Measurements from ENCODE around the gene ALDH18A1.
"Not testable (repeated sequence)": the region's sequence is repeated elsewhere in the genome, so short reads cannot be mapped to it uniquely, and the experiment has no call there.

Gene ALDH18A1

GRCh38 chr10:95656291-95657164, at the start of gene ALDH18A1:
TSS of gene ALDH18A1 (minus strand) at chr10:95656711. CDS start at chr10:95653377, 3,334 bp downstream.
- DNase-seq, result peak; percentile 25 to 91 (median 78)

DNA sequence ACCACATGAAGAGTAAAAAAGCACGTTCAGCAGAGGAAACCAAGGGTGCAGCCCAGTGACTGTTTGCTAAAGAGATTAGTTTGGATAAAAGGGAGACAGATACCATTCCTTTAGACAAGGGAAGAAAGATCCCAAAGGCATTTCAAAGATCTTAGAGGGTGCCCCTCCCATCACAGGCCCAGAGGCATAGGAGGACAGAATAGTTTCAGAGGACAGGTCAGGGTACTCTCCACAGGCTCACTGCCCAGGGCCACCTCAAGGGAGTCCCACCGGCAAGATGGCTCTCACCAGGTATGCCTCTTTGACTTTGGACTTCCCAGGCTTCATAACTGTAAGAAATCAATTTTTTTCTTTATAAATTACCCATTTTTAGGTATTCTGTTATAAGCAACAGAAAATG, 41.9 kb upstream of the ALDH18A1 start:
- no peak for DNase-seq

DNA sequence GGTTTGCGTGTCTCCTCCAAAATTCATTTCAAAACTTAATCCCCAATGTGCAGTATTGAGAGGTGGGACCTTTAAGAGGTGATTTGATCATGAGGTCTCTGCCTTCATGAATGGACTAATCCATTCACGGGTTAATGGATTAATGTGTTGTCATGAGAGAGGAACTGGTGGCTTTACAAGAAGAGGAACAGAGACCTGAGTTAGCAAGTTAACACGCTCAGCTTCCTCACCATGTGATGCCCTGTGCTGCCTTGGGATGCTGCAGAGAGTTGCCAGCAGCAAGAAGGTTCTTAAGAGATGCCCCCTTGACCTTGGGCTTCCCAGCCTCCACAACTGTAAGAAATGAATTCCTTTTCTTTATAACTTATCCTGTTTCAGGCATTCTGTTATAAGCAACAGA, 40.9 kb upstream of the ALDH18A1 start:
- DNase-seq, result peak in 13 of 56 donors; percentile 2 to 55 (median 8)

GRCh38 chr10:95694665-95695064, 38.2 kb upstream of the ALDH18A1 start:
- peak in 1 of 56 donors; percentile 11 for DNase-seq

GRCh38 chr10:95693668-95694534, 37.4 kb upstream of the ALDH18A1 start, which contains the start of gene TCTN3:
TSS of gene TCTN3 (minus strand) at chr10:95693927. CDS start at chr10:95693899, 28 bp downstream.
- DNase-seq, result peak; percentile 71 to 100 (median 96)

DNA sequence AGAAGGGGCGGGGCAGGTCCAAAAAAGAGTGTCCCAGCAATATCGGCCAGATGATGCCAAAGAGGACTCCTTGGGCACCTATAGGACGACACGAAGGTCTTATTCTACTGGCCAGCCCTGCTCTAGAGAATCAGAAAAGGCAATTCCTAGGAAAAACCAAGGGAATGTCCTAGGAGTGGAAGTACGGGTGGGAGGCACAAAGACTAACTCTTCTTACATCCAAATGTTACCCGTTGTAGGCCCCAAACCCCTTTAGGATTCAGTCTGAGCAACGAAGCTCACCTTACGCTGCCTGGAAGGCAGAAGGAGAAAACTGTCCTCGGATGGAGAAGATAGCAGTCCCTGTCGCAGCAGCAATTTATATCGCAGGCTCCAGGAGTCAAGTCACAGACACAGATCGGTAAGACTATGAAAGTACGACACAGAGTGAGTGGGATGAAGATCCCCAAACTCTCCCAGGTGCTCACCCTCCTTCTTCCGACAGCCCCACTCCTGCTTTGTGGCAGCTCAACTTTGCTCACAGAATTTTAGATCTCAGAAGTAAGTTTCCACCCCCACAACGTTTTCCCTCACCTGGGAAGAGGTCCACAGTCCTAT, 36.7 kb upstream of the ALDH18A1 start:
- no peak for DNase-seq

DNA sequence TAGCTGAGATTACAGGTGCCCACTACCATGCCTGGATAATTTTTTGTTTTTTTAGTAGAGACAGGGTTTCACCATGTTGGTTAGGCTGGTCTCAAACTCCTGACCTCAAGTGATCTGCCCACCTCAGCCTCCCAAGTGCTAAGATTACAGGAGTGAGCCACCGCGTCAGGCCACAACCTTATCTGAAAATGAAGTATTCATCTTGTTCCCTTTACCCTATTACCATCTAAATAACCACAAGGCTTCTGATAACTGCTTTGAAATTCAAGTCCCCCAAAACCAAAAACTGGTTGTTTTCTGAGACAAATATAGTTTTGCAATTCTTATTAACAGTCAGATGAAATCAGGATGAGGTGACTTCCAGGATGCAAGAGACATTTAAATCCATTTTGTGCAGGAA, 34.8 kb upstream of the ALDH18A1 start:
- DNase-seq, result no peak

- no peak for DNase-seq
Measured at GRCh38 chr10:95688648-95689047, 32.1 kb upstream of the ALDH18A1 start.

DNA sequence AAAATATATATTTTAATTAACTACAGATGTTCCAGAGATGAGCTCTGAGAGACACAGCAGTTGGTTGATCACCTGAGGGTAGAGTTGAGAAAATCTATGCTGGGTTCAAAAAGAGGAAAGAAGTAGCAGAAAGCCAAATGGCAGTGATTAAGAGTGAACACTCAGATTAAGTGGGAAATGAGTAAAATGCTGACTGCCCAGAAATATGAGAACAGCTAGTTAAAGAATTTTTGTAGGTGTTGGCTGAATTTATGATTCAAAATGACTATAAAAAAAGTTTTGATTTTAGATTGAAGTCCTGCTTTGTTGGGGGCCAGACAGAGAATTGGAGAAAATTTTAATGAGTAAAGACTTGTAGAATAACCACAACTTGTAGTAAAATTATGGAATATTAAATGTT, 27.5 kb upstream of the ALDH18A1 start:
- no peak for DNase-seq

DNA sequence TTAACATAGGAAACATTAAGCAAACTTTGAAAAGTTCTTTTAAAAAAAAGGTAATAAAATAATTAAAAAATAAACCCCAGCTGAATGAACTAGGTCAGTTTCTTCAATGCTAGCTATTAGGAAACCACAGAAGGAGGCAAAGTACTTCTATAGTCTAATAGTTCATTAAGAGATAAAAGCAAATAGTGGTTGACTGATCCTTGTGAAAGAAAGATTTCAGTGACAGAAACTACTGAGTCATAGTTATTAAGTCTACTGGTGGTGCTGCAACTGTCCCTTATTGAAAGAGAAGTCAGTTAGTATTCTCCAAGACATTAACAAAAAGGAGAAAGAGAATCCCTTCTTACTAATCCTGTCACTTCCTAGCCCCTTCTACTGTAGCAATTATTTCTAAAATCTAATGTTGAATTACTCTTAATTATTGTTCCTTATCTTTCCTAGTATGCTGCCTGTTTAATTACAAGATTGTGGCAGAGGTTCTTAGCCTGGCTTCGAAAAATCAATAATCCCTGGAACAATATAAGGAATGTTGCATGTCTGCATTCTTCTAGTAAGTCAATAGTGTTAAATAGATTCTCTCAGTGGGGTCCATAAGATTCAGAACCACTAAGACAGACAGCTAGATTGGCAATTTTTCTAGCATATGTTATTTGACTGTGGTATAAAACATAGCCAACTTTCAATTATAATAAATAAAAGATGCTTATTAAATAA, 19.0 kb upstream of the ALDH18A1 start:
- no peak for DNase-seq

DNA sequence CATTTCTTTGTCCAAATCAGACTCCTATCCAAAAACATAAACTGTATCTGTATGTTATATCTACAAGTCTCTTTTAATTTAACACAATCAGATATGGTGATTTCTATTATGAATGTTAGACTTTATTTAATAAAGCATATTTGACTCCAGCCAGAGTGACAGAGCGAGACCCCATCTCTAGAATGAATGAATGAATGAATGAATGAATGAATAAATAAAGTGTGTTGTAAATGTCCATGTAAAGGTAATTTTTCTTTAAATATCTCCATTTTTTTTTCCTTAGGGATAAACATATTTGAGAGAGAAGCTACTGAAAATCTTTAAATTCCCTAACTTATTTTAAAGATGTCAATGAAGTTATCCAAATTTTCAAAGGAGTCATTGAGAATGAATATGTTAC, 18.1 kb upstream of the ALDH18A1 start:
- no peak for DNase-seq

GRCh38 chr10:95672641-95673040, 16.1 kb upstream of the ALDH18A1 start:
- not testable (repeated sequence) for DNase-seq

- no peak for DNase-seq
Measured at GRCh38 chr10:95664543-95664942, 8.0 kb upstream of the ALDH18A1 start.

DNA sequence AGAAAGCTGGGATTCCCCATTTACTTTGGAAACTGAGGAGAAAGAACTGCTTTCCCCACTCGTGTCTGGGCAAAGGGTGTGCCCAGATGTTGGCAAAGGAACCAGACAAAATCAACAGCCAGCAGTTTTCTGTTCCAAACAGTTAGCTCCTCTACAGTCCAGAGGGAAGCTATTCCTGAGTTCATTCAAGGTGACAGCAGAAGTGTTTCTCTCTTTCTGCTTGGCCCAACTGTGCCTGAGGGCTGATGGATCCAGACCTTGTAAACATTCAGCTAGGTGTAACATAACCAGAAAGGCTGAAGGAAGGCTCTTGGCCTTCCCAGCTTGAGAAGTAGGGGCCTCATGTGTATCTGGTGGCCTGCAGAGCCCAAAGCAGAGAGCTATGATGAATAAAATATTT, 7.0 kb upstream of the ALDH18A1 start:
- no peak for DNase-seq

DNA sequence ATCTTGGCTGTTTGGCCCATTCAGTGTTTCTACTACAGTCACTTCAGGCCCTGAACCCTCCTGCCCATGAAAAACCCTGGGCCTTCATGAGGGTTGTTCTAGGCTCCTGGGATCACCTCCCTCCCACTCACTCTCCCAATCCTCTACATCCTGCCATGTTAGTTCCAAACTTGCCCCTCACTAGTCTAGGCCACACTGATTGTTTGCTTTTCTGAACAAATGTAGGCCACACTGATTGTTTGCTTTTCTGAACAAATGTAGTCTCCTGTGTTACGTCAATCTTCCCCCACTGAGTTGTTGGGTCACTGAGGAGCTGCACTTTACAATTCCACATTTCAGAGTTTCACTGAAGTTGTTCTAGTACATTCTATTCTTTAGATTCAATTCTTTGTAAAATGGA, 5.3 kb upstream of the ALDH18A1 start:
- no peak for DNase-seq

DNA sequence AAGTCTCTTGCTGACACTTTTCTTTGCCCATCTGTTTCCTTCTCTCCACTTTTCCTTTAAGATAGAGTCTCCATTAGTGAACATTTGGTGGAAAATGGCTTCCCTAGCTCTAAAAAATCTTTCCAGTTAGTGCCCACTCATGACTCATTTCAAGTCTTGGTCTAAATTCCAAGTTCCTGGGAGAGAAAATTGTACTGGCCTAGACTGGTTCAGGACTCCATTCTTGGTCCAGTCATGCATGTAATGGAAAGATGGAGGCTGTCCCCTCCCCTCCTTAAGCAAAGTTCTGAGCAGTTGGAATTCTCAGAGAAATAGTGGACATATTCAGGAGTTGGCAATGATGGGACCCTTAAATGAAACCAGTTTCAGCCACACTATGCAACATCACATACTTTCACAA, 3.8 kb upstream of the ALDH18A1 start:
- no peak for DNase-seq

- DNase-seq, result no peak
Measured at GRCh38 chr10:95657250-95657649, 739 bp upstream of the ALDH18A1 start.

DNA sequence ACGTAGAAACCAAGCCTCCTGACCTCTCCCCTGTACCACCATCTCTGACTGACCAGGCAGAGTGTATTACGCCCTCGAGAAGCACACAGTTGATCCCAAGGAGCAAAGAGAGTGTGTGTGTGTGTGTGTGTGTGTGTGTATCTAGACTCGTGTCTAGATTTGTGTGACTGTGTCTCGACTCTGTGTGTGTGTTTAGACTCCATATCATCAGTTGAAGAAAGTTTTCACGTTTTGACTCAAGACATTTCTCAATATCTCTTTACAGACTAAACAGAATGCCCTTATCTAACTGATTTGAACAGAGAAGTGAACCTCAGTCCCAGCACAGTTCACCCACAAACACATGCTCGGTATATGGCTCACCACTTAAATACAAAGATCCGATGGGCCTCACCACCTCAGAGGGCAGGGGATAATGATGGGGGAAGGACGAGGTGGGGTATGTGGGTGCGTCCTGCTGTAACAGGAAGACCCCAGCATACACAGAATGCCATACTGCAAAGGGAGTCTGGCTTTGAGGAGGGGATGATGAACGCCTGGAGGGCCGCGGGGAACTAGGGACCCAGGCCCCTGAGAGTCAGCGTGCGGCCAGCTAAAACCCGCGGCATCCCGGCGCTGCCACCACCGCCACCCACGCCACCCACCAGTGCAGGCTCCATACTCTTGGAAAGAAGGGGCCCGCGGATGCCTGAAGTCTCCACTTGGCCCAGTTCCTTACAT, 780 bp downstream of the ALDH18A1 start:
- peak in 4 of 56 donors; percentile 3 to 39 (median 25) for DNase-seq

DNA sequence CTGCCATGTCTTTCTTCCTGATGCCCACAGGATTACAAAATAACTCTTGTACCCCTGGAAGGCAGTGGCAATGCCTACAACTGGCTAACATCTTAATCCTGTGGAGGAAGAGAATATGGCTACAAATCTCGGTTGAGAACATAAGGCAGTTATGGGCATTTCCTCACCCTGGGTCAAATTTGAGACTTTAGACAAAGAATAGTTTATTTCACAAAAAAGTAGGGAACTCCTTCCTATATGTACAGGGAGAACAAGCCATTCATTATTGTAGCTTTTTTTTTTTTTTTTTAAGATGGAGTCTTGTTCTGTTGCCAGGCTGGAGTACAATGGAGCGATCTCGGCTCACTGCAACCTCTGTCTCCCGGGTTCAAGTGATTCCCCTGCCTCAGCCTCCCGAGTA, 2.6 kb downstream of the ALDH18A1 start:
- DNase-seq, result no peak

DNA sequence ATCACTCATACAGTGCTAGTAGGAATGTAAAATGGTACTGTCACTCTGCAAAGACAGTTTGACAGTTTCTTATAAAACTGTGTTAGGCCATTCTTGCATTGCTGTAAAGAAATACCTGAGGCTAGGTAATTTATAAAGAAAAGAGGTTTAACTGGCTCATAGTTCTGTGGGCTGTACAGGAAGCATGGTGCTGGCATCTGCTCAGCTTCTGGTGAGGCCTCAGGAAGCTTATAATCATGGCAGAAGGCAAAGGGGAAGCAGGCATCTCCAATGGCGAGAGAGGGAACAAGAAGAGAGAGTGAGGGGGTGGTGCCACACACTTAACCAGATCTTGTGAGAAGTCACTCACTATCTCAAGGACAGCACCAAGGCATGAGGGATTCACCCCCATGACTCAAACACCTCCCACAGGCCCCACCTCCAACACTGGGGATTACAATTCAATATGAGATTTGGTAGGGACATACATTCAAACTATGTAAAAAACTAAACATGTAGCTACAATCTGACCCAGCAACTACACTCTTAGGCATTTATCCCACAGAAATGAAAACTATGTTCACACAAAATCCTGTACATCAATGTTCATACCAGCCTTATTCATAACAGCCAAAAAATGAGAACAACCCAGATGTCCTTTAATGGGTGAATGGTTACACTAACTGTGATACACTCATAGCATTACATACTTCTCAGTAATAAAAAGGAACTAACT, 5.0 kb downstream of the ALDH18A1 start:
- no peak for DNase-seq

All from amygdala (tissue), 56 donors.